ENCODE results near the gene PBXIP1.
"Not testable (repeated sequence)": the region's sequence is repeated elsewhere in the genome, so short reads cannot be mapped to it uniquely, and the experiment has no call there.

PBXIP1 gene

GRCh38 chr1:154937085-154937987, 18.6 kb downstream of the PBXIP1 start:
- peak; percentile 83 for DNase-seq (ENCODE audit: low read depth in 2 of 2)

GRCh38 chr1:154936555-154937084, 19.3 kb downstream of the PBXIP1 start, which contains the start of gene PMVK:
PMVK (minus strand) TSS chr1:154936719; CDS start chr1:154936685, 34 bp downstream.
- peak; percentile 92 to 95 for DNase-seq (ENCODE audit: low read depth in 2 of 2)

GRCh38 chr1:154935749-154936554, 19.9 kb downstream of the PBXIP1 start:
- DNase-seq (ENCODE audit: low read depth in 2 of 2): no peak

DNA sequence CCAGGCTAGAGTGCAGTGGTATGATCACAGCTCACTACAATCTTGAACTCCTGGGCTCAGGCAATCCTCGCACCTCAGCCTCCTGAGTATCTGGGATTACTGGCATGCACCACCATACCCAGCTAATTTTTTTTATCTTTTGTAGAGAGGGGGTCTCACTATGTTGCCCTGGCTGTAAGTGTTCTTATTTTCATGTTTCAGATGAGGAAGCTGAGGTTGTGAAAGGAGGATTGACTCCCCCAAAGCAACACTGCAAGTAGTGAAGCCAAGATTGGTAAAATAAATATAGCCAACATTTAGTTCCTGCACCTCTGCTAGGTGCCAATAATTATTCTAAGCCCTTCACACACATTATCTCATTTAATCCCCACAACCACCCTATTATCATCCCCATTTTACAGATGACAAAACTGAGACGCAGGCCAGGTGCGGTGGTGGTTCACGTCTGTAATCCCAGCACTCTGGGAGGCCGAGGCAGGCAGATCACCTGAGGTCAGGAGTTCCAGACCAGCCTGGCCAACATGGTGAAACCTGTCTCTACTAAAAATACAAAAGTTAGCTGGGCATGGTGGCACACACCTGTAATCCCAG, 21.4 kb downstream of the PBXIP1 start:
- DNase-seq (ENCODE audit: low read depth in 2 of 2): no peak

DNA sequence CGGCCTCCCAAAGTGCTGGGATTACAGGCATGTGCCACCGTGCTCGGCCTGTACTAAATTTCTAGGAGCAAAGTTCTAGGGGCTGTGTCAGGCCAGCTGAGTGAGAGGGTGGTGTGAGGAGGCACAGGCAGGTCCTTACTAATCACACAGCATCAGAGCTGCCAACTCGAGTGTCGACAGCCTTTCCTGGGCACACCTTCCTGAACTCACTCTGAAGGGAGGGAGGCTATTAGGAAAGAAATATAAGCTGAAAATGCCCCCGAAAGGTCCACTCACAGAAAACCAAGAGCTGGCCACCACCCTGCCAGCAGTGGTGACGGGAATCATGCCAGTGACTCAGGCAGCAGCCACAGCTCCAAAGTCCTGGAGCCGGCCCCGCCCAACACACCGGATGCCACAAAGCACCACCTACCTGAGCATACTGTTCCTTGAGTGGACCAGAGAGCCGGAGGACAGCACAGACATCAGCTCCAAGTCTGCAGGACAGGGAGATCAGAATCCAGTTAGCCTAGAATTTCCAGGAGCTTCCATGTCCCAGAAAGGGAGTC, 23.9 kb downstream of the PBXIP1 start:
- no peak for DNase-seq (ENCODE audit: low read depth in 2 of 2)

GRCh38 chr1:154926201-154926600, 29.7 kb downstream of the PBXIP1 start:
- DNase-seq (ENCODE audit: low read depth in 2 of 2): no peak

DNA sequence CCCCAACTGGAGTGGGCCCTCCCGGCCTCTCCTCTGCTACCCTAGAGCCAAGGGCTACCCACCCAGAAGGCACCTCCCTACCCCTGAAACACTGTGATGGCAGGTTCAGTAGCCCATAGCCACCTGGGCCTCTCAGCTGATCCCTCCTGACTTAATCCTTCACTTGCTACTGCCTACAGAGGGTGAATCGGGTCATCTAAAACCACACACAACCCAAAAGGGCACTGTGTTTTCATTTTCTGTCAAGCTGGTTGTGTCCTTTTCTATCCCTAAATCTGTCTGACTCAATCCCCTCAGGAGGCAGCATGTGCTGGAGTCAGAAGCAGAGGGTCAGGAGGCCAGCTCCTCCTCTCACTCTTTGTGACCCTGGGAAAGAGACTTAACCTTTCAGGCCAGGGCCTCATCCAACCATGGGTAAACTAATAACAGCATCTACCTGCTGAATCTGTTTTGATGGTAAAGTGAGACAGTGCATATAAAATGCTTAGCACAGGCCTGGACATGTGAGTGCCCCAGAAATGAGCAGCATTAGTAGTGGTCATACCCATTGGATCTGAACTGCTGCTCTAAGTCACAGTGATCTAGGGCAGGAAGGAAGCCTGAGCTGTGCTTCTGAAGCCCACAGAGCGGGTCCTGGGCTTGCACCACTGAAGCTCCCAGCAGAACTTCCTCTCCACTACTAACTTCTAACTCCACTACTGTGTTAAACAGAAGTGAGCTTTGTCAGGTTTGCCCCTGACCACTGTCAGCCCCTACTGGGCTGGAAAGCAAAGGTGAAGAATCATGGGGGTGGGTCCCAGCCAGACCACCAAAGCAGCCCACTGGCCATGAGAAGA, 30.3 kb downstream of the PBXIP1 start:
- no peak for DNase-seq (ENCODE audit: low read depth in 2 of 2)

- DNase-seq (ENCODE audit: low read depth in 2 of 2): no peak
Observed at GRCh38 chr1:154923695-154924094, 32.2 kb downstream of the PBXIP1 start.

DNA sequence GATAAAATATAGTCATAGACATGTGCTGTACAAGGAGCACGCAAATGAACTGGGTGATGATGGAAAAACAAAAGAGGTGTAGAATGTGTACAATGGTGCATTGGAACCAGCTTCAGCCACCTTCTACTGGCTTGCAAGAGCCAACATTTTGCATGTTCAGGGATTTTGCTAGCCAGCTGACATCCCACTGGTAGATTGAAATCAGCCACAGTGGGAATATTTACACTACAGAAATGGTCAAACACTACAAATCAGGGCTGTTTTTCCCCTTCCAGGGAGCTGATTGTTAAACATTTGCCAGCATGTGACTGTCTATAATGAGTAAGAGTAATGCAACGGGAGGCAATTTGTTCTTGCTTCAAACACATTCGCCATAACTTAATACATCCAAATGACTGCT, 42.6 kb downstream of the PBXIP1 start:
- DNase-seq (ENCODE audit: low read depth in 2 of 2): no peak

GRCh38 chr1:154912755-154913154, 43.1 kb downstream of the PBXIP1 start:
- no peak for DNase-seq (ENCODE audit: low read depth in 2 of 2)

DNA sequence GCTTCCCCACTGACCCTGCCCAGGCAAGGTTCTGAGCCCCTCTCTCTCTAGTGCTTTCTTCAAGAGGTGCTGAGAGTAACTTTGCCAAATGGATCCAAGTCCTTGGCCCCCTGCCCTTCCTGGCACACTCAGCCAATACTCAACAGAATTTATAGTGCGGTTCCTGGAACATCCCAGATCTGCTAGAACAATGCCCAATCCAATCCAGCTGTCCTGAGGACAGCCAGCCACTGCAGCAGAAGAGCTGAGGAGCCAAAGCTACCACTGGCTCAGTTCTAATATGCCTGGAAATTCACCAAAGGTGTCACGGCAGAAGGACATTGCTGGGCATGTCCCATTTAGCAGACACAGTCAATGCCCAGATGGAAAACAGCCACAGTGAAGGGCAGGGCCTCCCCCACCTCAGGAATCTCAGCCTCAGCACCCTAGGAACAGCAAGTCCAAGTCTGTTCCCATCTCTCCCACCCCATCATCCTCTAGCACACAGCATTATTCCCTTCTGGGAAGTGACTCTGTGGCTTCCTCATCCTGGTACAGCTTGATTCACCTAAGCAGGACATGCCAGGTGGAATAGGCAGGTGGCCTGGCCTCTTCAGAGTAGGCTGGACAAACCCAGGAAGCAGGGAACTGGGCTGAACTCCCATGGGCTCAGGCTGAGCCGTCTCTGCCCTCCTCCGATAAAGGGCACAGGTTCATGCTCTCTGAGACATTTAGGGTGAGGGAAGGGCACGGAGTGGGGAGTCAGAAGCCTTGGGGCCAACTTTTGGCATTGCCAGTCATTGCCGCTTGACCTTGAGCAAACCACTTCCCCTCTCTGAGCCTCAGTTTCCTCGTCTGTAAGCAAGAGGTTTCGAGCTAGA, 44.0 kb downstream of the PBXIP1 start:
- DNase-seq (ENCODE audit: low read depth in 2 of 2): no peak

GRCh38 chr1:154910851-154911250, 45.0 kb downstream of the PBXIP1 start:
- no peak for DNase-seq (ENCODE audit: low read depth in 2 of 2)

DNA sequence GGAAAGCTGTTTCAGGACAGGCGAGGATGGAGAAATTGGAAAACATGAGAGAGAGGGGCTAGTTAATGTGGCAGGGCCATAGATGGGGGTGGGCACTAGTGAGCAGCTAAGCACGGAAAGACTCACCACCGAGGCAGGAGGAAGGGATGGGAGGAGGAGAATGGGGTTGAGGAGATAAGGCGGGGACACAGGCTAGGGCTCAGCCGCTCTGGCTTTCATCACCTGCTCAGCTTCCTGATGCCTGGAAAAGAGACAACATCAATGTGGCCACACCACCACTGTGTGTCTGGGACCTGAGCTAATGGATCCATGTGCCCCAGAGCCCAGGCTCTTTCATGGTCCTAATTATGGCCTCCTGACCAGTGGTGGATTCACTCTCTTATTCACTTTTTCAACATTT, 47.0 kb downstream of the PBXIP1 start:
- DNase-seq (ENCODE audit: low read depth in 2 of 2): no peak

DNA sequence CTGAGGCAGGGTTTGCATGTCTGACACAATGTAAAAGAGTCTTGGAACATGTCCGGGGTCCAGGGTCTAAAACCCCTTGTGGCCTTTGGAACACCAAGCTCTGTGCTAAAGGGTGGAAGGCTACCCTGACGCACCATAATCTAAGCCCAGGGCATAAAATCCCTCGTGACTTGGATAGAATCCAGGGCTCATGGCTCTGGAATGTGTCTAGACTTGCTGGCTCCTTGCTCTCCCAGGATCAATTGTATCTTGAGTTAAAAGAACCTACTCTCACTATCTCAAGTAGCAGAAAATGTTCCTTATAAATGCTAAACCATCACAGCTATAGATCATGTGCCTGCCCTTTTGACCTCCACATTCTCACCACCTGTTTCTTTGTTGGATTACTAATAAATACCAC, 47.8 kb downstream of the PBXIP1 start:
- not testable (repeated sequence) for DNase-seq (ENCODE audit: low read depth in 2 of 2)

DNA sequence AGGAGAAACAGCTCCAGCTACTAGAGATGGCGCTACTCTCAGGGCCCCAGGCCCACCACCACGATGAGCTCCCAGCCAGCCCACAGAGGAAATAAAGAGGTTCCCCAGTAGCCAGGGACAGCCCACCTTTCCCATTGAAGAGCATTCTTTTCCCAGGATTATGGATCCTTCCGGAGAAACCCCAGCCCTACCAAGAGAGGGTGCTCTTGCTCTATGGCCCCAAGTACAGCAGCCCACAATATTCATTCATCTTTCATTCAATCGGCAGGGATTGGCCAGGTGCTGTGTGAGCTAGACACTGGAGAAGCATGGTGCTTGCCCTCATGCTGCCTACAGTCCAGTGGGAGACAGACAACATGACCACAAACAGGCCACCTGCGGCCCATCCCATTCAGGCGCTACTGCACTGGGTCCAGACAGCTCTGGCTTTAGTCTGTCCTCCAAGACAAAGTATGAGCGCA, 49.2 kb downstream of the PBXIP1 start:
- DNase-seq (ENCODE audit: low read depth in 2 of 2): no peak

- DNase-seq (ENCODE audit: low read depth in 2 of 2): no peak
Observed at GRCh38 chr1:154902938-154903566, 52.8 kb downstream of the PBXIP1 start.

DNA sequence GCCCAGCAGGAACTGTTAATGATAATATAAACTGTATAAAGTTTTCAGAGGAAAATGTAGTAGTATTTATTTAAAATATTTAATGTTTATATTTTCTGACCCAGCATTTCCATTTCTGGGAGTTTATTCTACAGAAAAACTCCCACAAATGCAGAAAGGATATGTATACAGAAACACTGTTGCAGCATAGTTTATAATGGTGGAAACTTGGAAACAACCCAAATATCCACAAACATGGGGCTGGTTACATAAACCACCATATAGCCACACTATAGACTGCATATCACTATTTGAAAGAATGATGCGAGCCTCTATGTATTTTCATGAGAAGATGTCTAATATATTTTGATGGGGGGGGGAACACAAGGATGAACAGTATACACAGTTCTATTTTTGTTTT, 54.3 kb downstream of the PBXIP1 start:
- DNase-seq (ENCODE audit: low read depth in 2 of 2): no peak

- no peak for DNase-seq (ENCODE audit: low read depth in 2 of 2)
Observed at GRCh38 chr1:154899041-154899440, 56.9 kb downstream of the PBXIP1 start.

DNA sequence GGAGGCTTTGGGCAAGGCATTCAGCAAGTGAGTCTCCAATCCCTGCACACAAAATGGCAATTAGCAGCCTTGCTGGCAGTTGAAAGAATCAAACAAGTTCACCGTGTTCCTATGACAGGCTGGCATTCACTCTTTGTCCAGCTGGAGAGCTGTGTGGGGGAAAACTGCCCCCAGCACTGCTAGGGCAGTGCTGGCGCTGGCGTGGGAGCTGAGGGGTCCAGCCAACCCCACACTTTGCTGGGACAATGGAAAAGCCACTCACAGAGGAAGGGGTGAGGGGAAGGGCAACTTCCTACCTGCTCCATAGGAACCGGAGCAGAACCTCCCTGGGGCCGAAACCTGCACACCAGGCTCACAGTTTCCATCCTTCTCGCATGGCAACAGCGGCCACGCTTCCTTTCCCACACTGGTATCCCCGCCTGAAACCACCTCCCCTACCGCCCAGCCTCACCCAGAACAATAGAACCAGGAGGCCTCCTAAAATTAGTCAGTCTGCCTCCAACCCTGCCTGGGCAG, 59.1 kb downstream of the PBXIP1 start:
- no peak for DNase-seq (ENCODE audit: low read depth in 2 of 2)

All from stimulated activated CD8-positive, alpha-beta memory T cell treated with anti-CD3 and anti-CD28 coated beads, Interleukin-7, amount 100 ng/mL, for 4 hours (primary cell).